ENCODE data around the gene CDKN2C.
A peak's percentile ranks its signal among the peaks of the same experiment; 100 is the strongest.

- no peak for TF ChIP-seq ZZZ3 (IDR thresholded peaks at IDR 0.05; ENCODE audit: control insufficient read depth, insufficient read length, low read depth)
- no peak for TF ChIP-seq E2F4 (IDR thresholded peaks at IDR 0.05; ENCODE audit: low read depth, low read length)
- TF ChIP-seq, protein P1, sequence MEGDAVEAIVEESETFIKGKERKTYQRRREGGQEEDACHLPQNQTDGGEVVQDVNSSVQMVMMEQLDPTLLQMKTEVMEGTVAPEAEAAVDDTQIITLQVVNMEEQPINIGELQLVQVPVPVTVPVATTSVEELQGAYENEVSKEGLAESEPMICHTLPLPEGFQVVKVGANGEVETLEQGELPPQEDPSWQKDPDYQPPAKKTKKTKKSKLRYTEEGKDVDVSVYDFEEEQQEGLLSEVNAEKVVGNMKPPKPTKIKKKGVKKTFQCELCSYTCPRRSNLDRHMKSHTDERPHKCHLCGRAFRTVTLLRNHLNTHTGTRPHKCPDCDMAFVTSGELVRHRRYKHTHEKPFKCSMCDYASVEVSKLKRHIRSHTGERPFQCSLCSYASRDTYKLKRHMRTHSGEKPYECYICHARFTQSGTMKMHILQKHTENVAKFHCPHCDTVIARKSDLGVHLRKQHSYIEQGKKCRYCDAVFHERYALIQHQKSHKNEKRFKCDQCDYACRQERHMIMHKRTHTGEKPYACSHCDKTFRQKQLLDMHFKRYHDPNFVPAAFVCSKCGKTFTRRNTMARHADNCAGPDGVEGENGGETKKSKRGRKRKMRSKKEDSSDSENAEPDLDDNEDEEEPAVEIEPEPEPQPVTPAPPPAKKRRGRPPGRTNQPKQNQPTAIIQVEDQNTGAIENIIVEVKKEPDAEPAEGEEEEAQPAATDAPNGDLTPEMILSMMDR (IDR thresholded peaks at IDR 0.05 in 2 of 3, conservative IDR thresholded peaks at IDR 0.05 in 1 of 3; ENCODE audit: control insufficient read depth in 2 of 3, extremely low read depth in 1 of 3, insufficient read depth in 1 of 3, low read depth in 3 of 3, low read length in 3 of 3) = peak; percentile 29 to 53 (median 45); a peak in 4 of 6 replicates
- no peak for TF ChIP-seq POLR2A (IDR thresholded peaks at IDR 0.05; ENCODE audit: low read depth, low read length)
- no peak for TF ChIP-seq ZNF274 (IDR thresholded peaks at IDR 0.05; ENCODE audit: insufficient read depth, insufficient read length)
- no peak for TF ChIP-seq EZH2 (IDR thresholded peaks at IDR 0.05; ENCODE audit: borderline replicate concordance, control insufficient read depth, low read depth, low read length)
- TF ChIP-seq REST (IDR thresholded peaks at IDR 0.05; ENCODE audit: low read depth, low read length) = no peak
- no peak for TF ChIP-seq WRNIP1 (IDR thresholded peaks at IDR 0.05; ENCODE audit: borderline replicate concordance, low read depth, low read length)
- TF ChIP-seq CHD1 (IDR thresholded peaks at IDR 0.05; ENCODE audit: low read depth, low read length) = no peak
- no peak for TF ChIP-seq RB1 (IDR thresholded peaks at IDR 0.05; ENCODE audit: borderline replicate concordance)
These were observed 40.6 kb upstream of the CDKN2C start for GRCh38 chr1:50929376-50929958.
